HepG2 (cell line): ENCODE data around the gene PTTG1. TPM values are rescaled to one million over a fixed set of nuclear protein-coding genes. Genes with fewer than 3 reads are reported as not detected.
A peak's percentile ranks its signal among the peaks of the same experiment; 100 is the strongest.

Source experiments
- KLF16 ChIP-seq, 2 experiments: sonication (generic) in 1 of 2; formaldehyde crosslinking in 1 of 2; IDR thresholded peaks; 2 replicates each; pipeline versions ENCODE4 v1.6.1 to v1.8.0; 2016 to 2023; ENCODE audit warnings: missing genetic modification reagents in 2 of 2, missing compliant biosample characterization in 1 of 2
- LCORL ChIP-seq, 2 experiments: fragments of 450-650 bp in 1 of 2; sonication (generic) in 1 of 2; formaldehyde crosslinking in 1 of 2; IDR thresholded peaks; 2 replicates each; pipeline versions ENCODE4 v1.5.0 to v1.6.1; 2017 to 2020; ENCODE audit warnings: antibody characterized with exemption in 1 of 2, missing genetic modification reagents in 1 of 2
- TEAD3 ChIP-seq: optimal IDR thresholded peaks from 2 replicates; pipeline ENCODE3; 2016; ENCODE audit warnings: borderline replicate concordance
- ZBTB38 ChIP-seq: sonication (generic); formaldehyde crosslinking; IDR thresholded peaks from 2 replicates; pipeline ENCODE4 v1.5.1; 2020; ENCODE audit warnings: mild to moderate bottlenecking, missing genetic modification reagents
- polyA plus RNA-seq, 8 experiments: library from polyadenylated mRNA; depleted of rRNA in 3 of 8; stranded (reverse) in 7 of 8; unstranded in 1 of 8; fragments of >200 nt; fragmentation: Illumina TruSeq in 4 of 8; extraction: Trizol in 4 of 8; gene quantifications; 2 replicates each; pipeline versions ENCODE4 v1.2.1 to v1.2.3, GENCODE V29; 2011 to 2016; ENCODE audit warnings: low read depth in 4 of 8, missing spikeins in 1 of 8, mixed read lengths in 1 of 8; ENCODE audit not compliant: insufficient read depth in 1 of 8
- total RNA-seq, 5 experiments: library from RNA; depleted of rRNA; stranded (reverse); fragments of >200 nt; fragmentation: Illumina TruSeq; extraction: Trizol; gene quantifications; 2 replicates each; pipeline ENCODE4 v1.2.3, GENCODE V29; 2016; ENCODE audit warnings: low read depth in 1 of 5
- TF ChIP-seq, protein P1 (sequence below): sonication (generic); formaldehyde crosslinking; IDR thresholded peaks from 2 replicates; pipeline ENCODE4 v1.5.1; 2020; ENCODE audit warnings: mild to moderate bottlenecking, missing genetic modification reagents, moderate library complexity

The PTTG1 gene
- total and polyA plus RNA-seq, 2 of the 13 experiments (the other 11 are each of a cell fraction or from before 2014, with no cell fraction given), result 102 to 161 TPM

DNA sequence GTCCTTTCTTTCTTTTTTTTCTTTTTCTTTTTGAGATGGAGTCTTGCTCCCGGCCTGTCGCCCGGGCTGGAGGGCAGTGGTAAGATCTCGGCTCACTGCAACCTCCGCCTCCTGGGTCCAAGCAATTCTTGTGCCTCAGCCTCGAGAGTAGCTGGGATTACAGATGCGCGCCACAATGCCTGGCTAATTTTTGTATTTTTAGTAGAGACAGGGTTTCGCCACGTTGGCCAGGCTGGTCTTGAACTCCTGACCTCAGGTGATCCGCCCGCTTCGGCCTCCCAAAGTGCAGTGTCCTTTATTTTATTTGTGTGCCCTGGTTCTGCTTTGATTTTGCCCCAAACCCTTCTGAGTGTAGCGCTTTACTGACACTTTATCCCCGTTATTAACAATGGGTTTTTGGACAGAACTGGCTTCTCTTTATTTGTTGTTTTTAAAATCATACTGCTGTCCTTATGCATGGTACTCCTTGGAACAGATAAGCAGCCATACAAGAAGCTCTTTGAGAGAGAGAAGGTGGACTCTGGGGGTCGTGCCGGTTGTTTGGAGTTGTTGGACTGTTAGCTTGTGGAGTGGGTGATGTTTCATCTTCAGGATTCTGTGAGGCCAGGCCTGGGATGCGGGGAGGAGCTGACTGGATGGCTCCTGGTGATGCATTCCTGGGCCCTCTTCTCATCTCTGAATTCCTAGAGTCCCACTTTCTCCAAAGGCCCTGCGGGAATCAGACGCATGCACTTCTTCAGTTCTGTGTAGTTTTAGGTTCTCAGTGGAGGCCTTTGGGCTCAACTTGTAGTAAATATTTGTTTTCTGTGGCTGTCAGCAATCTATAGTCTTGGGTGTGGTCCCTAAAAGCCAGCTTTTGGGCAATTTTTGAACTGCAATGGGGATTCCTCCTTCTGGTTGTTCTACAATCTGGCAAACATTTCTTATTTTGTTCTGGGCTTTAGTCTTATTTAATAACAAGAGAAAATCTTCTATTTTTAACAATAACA, 47.8 kb downstream of the PTTG1 start (continued):
- TF ChIP-seq, protein P1, sequence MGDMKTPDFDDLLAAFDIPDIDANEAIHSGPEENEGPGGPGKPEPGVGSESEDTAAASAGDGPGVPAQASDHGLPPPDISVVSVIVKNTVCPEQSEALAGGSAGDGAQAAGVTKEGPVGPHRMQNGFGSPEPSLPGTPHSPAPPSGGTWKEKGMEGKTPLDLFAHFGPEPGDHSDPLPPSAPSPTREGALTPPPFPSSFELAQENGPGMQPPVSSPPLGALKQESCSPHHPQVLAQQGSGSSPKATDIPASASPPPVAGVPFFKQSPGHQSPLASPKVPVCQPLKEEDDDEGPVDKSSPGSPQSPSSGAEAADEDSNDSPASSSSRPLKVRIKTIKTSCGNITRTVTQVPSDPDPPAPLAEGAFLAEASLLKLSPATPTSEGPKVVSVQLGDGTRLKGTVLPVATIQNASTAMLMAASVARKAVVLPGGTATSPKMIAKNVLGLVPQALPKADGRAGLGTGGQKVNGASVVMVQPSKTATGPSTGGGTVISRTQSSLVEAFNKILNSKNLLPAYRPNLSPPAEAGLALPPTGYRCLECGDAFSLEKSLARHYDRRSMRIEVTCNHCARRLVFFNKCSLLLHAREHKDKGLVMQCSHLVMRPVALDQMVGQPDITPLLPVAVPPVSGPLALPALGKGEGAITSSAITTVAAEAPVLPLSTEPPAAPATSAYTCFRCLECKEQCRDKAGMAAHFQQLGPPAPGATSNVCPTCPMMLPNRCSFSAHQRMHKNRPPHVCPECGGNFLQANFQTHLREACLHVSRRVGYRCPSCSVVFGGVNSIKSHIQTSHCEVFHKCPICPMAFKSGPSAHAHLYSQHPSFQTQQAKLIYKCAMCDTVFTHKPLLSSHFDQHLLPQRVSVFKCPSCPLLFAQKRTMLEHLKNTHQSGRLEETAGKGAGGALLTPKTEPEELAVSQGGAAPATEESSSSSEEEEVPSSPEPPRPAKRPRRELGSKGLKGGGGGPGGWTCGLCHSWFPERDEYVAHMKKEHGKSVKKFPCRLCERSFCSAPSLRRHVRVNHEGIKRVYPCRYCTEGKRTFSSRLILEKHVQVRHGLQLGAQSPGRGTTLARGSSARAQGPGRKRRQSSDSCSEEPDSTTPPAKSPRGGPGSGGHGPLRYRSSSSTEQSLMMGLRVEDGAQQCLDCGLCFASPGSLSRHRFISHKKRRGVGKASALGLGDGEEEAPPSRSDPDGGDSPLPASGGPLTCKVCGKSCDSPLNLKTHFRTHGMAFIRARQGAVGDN (CRISPR knock-in tag), result peak; percentile 32; the same call in 1 of the 2 replicates
- TF ChIP-seq LCORL (IDR thresholded peaks at IDR 0.05) (no peak), LCORL (CRISPR knock-in tag; IDR thresholded peaks at IDR 0.05) (0 out of 2 replicates have a peak, but pooled peaks have one; percentile 17), TEAD3 (CRISPR knock-in tag) (peak; percentile 59), ZBTB38 (CRISPR knock-in tag) (peak; percentile 58; the same call in 1 of the 2 replicates), KLF16 (CRISPR knock-in tag; IDR thresholded peaks at IDR 0.05) (0 out of 4 replicates have a peak, but pooled peaks of 1 of the 2 experiments have one; percentile 11)
